ENCODE data around the gene TUBB3.
"Not testable (repeated sequence)": the region's sequence is repeated elsewhere in the genome, so short reads cannot be mapped to it uniquely, and the experiment has no call there.

Gene TUBB3

GRCh38 chr16:89902980-89903379 is 20.2 kb upstream of the TUBB3 start:
- DNase-seq (ENCODE audit: low spot score), result no peak

DNA sequence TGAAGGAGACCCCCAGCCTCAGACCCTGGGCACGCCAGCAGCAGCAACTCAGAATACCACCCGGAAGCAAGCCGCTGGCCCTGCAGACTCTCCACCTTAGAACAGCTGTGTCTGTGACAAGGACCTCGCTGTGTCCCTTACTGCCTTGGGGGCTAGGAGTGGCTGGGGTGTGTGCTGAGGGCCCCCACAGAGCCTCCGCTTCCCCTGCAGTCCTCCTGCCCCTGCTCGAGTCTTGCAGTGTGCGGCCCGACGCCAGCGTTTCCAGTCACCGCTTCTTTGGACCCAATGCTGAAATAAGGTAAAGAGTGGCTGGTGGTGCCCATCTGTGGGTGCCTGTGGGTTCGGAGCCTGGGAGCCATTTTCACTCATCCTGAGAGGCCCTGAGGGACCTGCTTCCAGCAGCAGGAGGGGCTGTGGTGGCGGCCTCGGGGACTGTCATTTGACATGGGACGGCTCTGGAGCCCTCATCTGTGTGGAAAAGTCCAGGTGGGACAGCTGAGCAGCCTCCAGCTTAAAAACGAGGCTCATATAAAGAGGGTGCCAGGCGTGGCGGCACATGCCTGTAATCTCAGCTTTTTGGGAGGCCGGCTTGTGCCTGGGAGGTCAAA is 19.1 kb upstream of the TUBB3 start:
- no peak for DNase-seq (ENCODE audit: low spot score)

- no peak for DNase-seq (ENCODE audit: low spot score)
Observed at GRCh38 chr16:89904606-89905510, 18.3 kb upstream of the TUBB3 start.

GRCh38 chr16:89905511-89906139 is 17.5 kb upstream of the TUBB3 start:
- DNase-seq (ENCODE audit: low spot score), result no peak

DNA sequence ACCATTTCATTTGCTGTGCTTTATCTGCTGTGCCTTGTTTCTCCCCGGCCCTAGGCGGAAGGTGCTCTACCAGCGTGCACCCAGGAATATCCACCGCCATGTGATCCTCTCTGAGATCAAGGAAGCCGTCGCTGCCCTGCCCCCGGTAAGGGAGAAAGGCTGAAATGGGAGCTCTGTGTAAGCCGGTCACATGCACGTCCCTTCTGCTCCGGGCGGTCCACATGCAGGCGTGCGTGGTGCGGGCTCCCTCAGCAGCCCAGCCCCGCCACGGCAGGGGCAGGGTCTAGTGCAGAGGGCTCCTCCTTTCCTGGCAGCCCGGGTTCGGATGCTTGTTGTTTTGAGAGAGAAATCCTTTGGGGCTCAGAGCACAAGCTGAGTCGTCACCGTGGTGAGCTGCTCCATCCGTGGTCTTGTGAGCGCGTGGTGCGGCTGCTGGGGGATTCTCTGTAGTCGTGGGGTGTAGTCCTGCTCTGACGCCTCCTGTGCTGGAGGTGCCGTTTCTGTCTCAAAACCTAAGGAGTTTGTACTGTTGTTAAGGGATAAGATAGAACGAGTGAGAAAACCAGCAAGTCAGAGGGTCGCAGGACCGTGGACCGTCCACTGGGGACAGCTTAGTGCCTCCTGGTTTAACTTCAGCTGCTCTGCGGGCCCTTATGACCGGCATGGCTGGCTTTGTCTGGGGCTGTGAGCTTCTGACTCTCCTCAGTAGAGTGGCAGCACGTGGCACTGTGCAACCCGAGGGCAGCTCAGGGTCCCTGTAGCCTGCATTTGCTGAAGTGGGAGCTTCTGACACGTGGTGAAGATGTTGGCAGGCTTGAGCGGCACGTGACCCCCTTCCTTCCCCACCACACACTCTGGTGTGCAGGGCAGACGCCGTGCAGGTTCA is 16.8 kb upstream of the TUBB3 start:
- no peak for DNase-seq (ENCODE audit: low spot score)

DNA sequence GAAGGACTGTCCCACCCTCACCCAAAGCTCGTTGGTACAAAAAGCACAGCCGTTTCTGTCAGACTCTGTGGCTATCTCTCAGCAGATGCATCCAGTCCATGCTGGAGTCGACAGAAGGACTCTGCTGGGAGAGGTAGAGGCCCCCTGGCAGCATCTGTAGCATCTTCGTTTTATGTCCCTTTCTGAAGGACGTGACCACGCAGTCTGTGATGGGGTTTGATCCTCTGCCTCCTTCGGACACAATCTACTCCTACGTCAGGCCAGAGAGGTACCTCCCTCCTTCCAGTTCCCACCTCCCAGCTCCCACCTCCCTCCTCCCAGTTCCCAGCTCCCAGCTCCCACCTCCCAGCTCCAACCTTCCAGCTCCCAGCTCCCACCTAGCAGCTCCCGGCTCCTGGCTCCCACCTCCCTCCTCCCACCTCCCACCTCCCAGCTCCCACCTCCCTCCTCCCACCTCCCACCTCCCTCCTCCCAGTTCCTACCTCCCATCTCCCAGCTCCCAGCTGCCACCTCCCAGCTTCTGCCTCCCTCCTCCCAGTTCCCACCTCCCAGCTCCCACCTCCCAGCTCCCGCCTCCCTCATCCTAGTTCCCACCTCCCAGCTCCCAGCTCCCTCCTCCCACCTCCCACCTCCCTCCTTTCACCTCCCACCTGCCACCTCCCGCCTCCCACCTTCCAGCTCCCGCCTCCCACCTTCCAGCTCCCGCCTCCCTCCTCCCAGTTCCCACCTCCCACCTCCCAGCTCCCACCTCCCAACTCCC is 15.9 kb upstream of the TUBB3 start:
- no peak for DNase-seq (ENCODE audit: low spot score)

GRCh38 chr16:89908236-89908635 is 14.9 kb upstream of the TUBB3 start:
- DNase-seq (ENCODE audit: low spot score), result no peak

- DNase-seq (ENCODE audit: low spot score), result peak; percentile 64
Observed at GRCh38 chr16:89909777-89910716, 13.1 kb upstream of the TUBB3 start.

DNA sequence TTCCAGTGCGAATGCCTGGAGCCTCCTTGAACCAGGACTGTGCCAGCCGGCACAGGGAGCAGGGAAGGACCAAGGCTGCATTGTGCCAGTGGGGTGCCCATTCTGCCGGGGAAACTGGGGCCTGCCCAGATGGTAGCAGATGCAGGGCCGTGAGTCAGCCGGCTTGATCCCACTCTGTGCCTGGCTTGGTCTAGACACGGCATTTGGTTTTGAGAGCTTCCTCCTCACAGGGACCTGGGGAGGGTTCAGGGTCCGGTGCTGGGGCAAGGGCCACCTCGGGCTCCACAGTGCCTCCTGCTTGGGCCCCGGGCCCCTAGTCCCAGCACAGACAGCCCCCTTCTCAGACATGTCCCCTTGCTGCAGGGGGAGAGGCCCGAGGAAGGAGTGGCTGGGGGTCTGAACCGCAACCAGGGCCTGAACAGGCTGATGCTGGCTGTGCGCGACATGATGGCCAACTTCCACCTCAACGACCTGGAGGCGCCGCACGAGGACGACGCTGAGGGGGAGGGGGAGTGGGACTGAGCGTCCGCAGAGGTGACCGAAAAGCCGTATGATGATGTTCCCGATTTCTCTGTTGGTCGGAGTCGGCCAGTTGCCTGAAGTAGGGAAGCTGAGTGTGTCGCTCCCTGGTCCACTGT is 12.3 kb upstream of the TUBB3 start:
- no peak for DNase-seq (ENCODE audit: low spot score)

- DNase-seq (ENCODE audit: low spot score), result no peak
Observed at GRCh38 chr16:89911375-89911774, 11.8 kb upstream of the TUBB3 start.

GRCh38 chr16:89912143-89912542 is 11.0 kb upstream of the TUBB3 start:
- no peak for DNase-seq (ENCODE audit: low spot score)

DNA sequence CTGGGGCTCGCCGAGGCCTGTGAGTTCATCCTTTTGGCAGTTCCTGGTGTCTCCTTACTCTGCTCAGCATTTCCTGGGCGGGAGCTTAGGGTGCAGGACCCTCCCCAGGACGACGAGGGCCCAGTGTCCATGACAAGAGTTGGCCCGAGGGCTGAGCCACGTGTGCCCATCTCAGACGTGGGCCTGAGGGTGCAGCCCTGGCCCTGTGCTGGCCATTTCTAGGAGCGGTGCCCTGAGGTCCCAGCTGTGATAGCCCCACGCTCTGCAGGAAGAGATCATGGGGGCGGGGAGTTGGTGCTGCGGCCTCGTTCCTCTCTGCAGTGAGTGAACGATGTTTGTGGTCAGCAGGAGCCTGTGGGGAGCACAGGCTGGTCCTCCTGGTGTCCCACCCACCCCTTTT is 10.5 kb upstream of the TUBB3 start:
- DNase-seq (ENCODE audit: low spot score), result no peak

GRCh38 chr16:89913408-89914387 is 9.4 kb upstream of the TUBB3 start:
- DNase-seq (ENCODE audit: low spot score), result no peak

DNA sequence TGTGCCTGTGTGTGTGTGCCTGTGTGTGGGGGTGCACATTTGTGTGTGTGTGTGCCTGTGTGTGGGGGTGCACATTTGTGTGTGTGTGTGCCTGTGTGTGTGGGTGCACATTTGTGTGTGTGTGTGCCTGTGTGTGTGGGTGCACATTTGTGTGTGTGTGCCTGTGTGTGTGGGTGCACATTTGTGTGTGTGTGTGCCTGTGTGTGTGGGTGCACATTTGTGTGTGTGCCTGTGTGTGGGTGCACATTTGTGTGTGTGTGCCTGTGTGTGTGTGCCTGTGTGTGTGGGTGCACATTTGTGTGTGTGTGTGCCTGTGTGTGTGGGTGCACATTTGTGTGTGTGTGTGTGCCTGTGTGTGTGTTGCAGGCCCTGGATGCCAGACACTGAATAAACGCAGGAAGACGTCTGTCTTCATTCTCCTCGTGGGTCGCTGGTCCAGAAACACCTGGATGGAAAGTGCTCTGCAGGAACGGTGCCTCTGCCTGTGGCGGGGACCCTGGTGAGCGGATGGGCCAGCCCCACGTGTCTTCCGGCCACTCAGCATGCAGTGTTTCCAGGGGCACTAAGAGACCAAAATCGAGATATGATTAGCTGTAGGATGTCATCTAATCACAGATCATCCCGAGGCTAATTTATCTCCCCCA is 8.4 kb upstream of the TUBB3 start:
- not testable (repeated sequence) for DNase-seq (ENCODE audit: low spot score)

- no peak for DNase-seq (ENCODE audit: low spot score)
Observed at GRCh38 chr16:89915303-89916232, 7.6 kb upstream of the TUBB3 start.

GRCh38 chr16:89917773-89918452 is 5.2 kb upstream of the TUBB3 start:
- peak; percentile 71 for DNase-seq (ENCODE audit: low spot score)
